K562 (cell line): ENCODE measurements around the gene GNAZ. TPM values are rescaled to one million over a fixed set of nuclear protein-coding genes. Genes with fewer than 3 reads are reported as not detected.

Experiments
- ATAC-seq: fragments of 200-7000 bp; cut with Tn5 transposase; 3 replicates; pipeline ENCODE4 v1.9.1; 2020; ENCODE audit warnings: moderate library complexity
- BruUV-seq: library from RNA; stranded (reverse); fragments of 400-500 nt; replicated peaks from 2 replicates; lab custom pipeline; 2021; lab: Mats Ljungman, UMichigan
- CTCF ChIA-PET: fragments of 300-600 bp; formaldehyde crosslinking; extraction: SDS; loops from one replicate; lab custom pipeline; 2021; ENCODE audit warnings: low intra/inter-chr PET ratio; lab: Yijun Ruan, JAX
- POLR2A ChIA-PET: fragments of 300-600, 350-650 bp; sonication (Branson Sonifier 250); formaldehyde crosslinking; extraction: SDS; loops from one replicate; lab custom pipeline; 2021; ENCODE audit warnings: antibody characterized with exemption, inconsistent platforms; lab: Yijun Ruan, JAX
- DNase-seq, 4 experiments: peaks; one replicate each; pipeline versions ENCODE4 v3.0.0 to v3.0.0-alpha.2; 2011 to 2018; ENCODE audit warnings: low spot score in 3 of 4, mixed read lengths in 3 of 4; ENCODE audit errors: extremely low read depth in 1 of 4
- FAIRE-seq: peaks from 2 replicates; lab custom pipeline; 2011; peaks lifted over from hg19 to GRCh38; lab: Jason Lieb, UNC
- H2AFZ ChIP-seq: 2 replicates; pipeline ENCODE4 v1.6.0; 2011; ENCODE audit warnings: low read depth, low read length, control low read depth, inconsistent platforms
- H3K27ac ChIP-seq: fragments of 200-600 bp; 3 replicates; pipeline ENCODE4 v1.8.0; 2011; ENCODE audit warnings: low read depth, mild to moderate bottlenecking, control low read depth, inconsistent platforms, low read length, moderate library complexity, mixed read lengths; ENCODE audit errors: extremely low read depth
- H3K27me3 ChIP-seq, 2 experiments: fragments of 300-600 bp in 1 of 2; 2 replicates in 1 of 2; 3 replicates in 1 of 2; pipeline versions ENCODE4 v1.6.0 to v1.8.0; 2011; ENCODE audit warnings: inconsistent platforms in 2 of 2, low read length in 2 of 2, mild to moderate bottlenecking in 1 of 2, mixed read lengths in 1 of 2, moderate library complexity in 1 of 2; ENCODE audit not compliant: control insufficient read depth in 2 of 2, insufficient read depth in 2 of 2
- H3K36me3 ChIP-seq: fragments of 300-600 bp; 3 replicates; pipeline ENCODE4 v1.8.0; 2011; ENCODE audit warnings: mild to moderate bottlenecking, low read length, inconsistent platforms; ENCODE audit not compliant: control insufficient read depth, insufficient read depth
- H3K4me1 ChIP-seq, 2 experiments: fragments of 200-600 bp in 1 of 2; replicated peaks in 1 of 2; 2 replicates in 1 of 2; 3 replicates in 1 of 2; pipeline versions ENCODE4 v1.5.1 to v1.8.0; 2011; ENCODE audit warnings: inconsistent platforms in 2 of 2, low read length in 2 of 2, mild to moderate bottlenecking in 1 of 2, mixed read lengths in 1 of 2, moderate library complexity in 1 of 2; ENCODE audit not compliant: control insufficient read depth in 2 of 2, insufficient read depth in 2 of 2
- H3K4me2 ChIP-seq: 2 replicates; pipeline ENCODE4 v1.6.1; 2011; ENCODE audit warnings: low read length, control low read depth, inconsistent platforms, mixed read lengths; ENCODE audit not compliant: insufficient read depth
- H3K4me3 ChIP-seq: fragments of 200-600 bp; sonication (generic), shearing (Covaris generic); 2 replicates; pipeline ENCODE4 v1.5.1; 2016; ENCODE audit warnings: control low read depth, inconsistent platforms
- H3K79me2 ChIP-seq: fragments of 200-600 bp; 3 replicates; pipeline ENCODE4 v1.8.0; 2011; ENCODE audit warnings: low read length, inconsistent platforms; ENCODE audit not compliant: control insufficient read depth, insufficient read depth
- H3K9ac ChIP-seq, 2 experiments: 2 replicates each; pipeline versions ENCODE4 v1.6.0 to v1.6.1; 2011; ENCODE audit warnings: low read depth in 2 of 2, low read length in 2 of 2, control low read depth in 1 of 2, inconsistent platforms in 1 of 2, mild to moderate bottlenecking in 1 of 2, mixed read lengths in 1 of 2; ENCODE audit not compliant: insufficient read depth in 1 of 2
- H3K9me1 ChIP-seq: one replicate; pipeline ENCODE4 v1.6.0; 2011; ENCODE audit warnings: inconsistent platforms, mild to moderate bottlenecking, low read length, moderate library complexity; ENCODE audit not compliant: control insufficient read depth, insufficient read depth
- H3K9me3 ChIP-seq: replicated peaks from 2 replicates; pipeline ENCODE4 v1.5.1; 2011; ENCODE audit warnings: low read depth, low read length, inconsistent platforms; ENCODE audit not compliant: control insufficient read depth, insufficient read depth
- H4K20me1 ChIP-seq: replicated peaks from 2 replicates; pipeline ENCODE4 v1.6.1; 2011; ENCODE audit warnings: low read length, inconsistent platforms, mixed read lengths; ENCODE audit not compliant: control insufficient read depth, insufficient read depth
- CHD2 ChIP-seq: IDR thresholded peaks from 2 replicates; pipeline ENCODE4 v1.6.1; 2011; ENCODE audit warnings: low read depth, low read length
- JUND ChIP-seq, 2 experiments: IDR thresholded peaks; 2 replicates in 1 of 2; 3 replicates in 1 of 2; pipeline ENCODE4 v1.6.1; 2011; ENCODE audit warnings: borderline replicate concordance in 2 of 2, low read depth in 2 of 2, low read length in 2 of 2, improper control_type of control experiment in 1 of 2, missing biosample characterization in 1 of 2, missing genetic modification characterization in 1 of 2, missing genetic modification reagents in 1 of 2
- MAFK ChIP-seq: IDR thresholded peaks from 2 replicates; pipeline ENCODE4 v1.6.1; 2011; ENCODE audit warnings: low read length, improper control_type of control experiment
- POU5F1 ChIP-seq: fragments of 150-350 bp; IDR thresholded peaks from 2 replicates; pipeline ENCODE4 v1.6.1; 2014; ENCODE audit warnings: borderline replicate concordance, low read length, low read depth, mild to moderate bottlenecking; ENCODE audit not compliant: partially characterized antibody
- RB1 ChIP-seq: fragments of 450-650 bp; IDR thresholded peaks from 2 replicates; pipeline ENCODE4 v1.6.1; 2017; ENCODE audit warnings: low read depth, mild to moderate bottlenecking
- TBP ChIP-seq: optimal IDR thresholded peaks from 2 replicates; pipeline ENCODE3; 2011; ENCODE audit warnings: low read depth, low read length, improper control_type of control experiment
- TEAD4 ChIP-seq, 2 experiments: sonication (generic) in 1 of 2; formaldehyde crosslinking in 1 of 2; IDR thresholded peaks; 2 replicates each; pipeline versions ENCODE4 v1.6.1 to v1.8.0; 2012 to 2022; ENCODE audit warnings: borderline replicate concordance in 1 of 2, inconsistent platforms in 1 of 2, low read length in 1 of 2, mild to moderate bottlenecking in 1 of 2, missing genetic modification reagents in 1 of 2
- WGBS: fragments of 100-300 bp; shearing (Covaris generic); methylation state at CpG from one replicate; pipeline ENCODE4 v1.1.6; 2016; ENCODE audit warnings: low coverage, mixed read lengths; ENCODE audit not compliant: insufficient coverage; ENCODE audit errors: missing lambda C conversion rate; 5-methylcytosine and 5-hydroxymethylcytosine counted together
- in situ Hi-C: fragments of 300-500 bp; cut with MboI; formaldehyde crosslinking; loops from 4 replicates; pipeline ENCODE4 v1.15.0; 2018; ENCODE audit warnings: inconsistent platforms, mixed read lengths
- intact Hi-C: fragments of 100-400 bp; cut with micrococcal nuclease; formaldehyde crosslinking; loops from 2 replicates; pipeline ENCODE4 v1.14.2; 2022
- polyA plus RNA-seq, 8 experiments: library from polyadenylated mRNA; depleted of rRNA in 4 of 8; stranded (reverse) in 5 of 8; unstranded in 3 of 8; fragments of >200 nt; fragmentation: Nextera tagmentation in 2 of 8; fragmentation: Illumina TruSeq in 1 of 8; extraction: Ambion mirVana in 2 of 8; extraction: Trizol in 1 of 8; gene quantifications; 2 replicates each; pipeline versions ENCODE4 v1.2.1 to v1.2.3, GENCODE V29; 2011 to 2014; ENCODE audit warnings: inconsistent platforms in 1 of 8, missing spikeins in 1 of 8
- total RNA-seq, 7 experiments: library from RNA; depleted of rRNA in 6 of 7; stranded (reverse); fragments of >200 nt in 6 of 7; fragmentation: Illumina TruSeq in 2 of 7; extraction: Trizol in 2 of 7; gene quantifications; 2 replicates each; pipeline versions ENCODE4 v1.2.1 to v1.2.3, GENCODE V29; 2011 to 2021; ENCODE audit warnings: low replicate concordance in 1 of 7

Gene GNAZ
- total and polyA plus RNA-seq, 9 of the 15 experiments (the other 6 are each of a cell fraction or from before 2014, with no cell fraction given) = 0.04 to 0.22 (median 0.13) TPM; not detected in 3

GRCh38 chr22:23083315-23084021 lies 13.1 kb downstream of the GNAZ start:
- ChIA-PET POLR2A (interaction anchor here (0.8 to 9.9 kb wide), 11 partner anchors 11 to 192 kb away, joined by 3 to 178 read pairs (median 5); partner anchors contain the start of gene GNAZ), CTCF (no interaction called here)
- BruUV-seq = no TSS peak
- under 1% methylated on average over 13 of the region's 13 CpGs for WGBS
- Histone ChIP-seq H3K36me3 (no peaks in the 10 kb centered on the region), H2AFZ (no peak overlapping the region), H3K4me3 (no peak overlapping the region), H3K27ac (no peak overlapping the region), H3K27me3 (peaks cover 65 to 88% of the 10 kb centered on the region in 2 experiments), H3K9me3 (no peaks in the 10 kb centered on the region), H3K9ac (peak overlapping the region in 1 of 2 experiments; percentile 7; a peak in 1 of 4 replicates), H3K4me2 (no peak overlapping the region), H3K9me1 (peaks cover 27% of the 10 kb centered on the region), H3K79me2 (no peaks in the 10 kb centered on the region), H4K20me1 (peaks cover 74% of the 10 kb centered on the region)
- FAIRE-seq (no peak), DNase-seq (peak in 3 of 4 experiments; percentile 58 to 64 (median 58)), ATAC-seq (no peak; the same call in 2 of the 3 replicates)
- in situ Hi-C loops = no loop called here
- TF ChIP-seq RB1 = peak; percentile 44; the same call in 1 of the 2 replicates
- peak; percentile 21 for TF ChIP-seq TBP
- peak; percentile 4 for TF ChIP-seq POU5F1
- TF ChIP-seq CHD2 = 0 out of 2 replicates have a peak, but pooled peaks have one; percentile 14
- TF ChIP-seq TEAD4 (IDR thresholded peaks at IDR 0.05; ENCODE audit: low read length) = no peak
- TF ChIP-seq TEAD4 (CRISPR knock-in tag; IDR thresholded peaks at IDR 0.05; ENCODE audit: borderline replicate concordance) = no peak
- TF ChIP-seq MAFK = 0 out of 2 replicates have a peak, but pooled peaks have one; percentile 4
- no peak for TF ChIP-seq JUND (IDR thresholded peaks at IDR 0.05; ENCODE audit: borderline replicate concordance, low read depth, low read length)
- no peak for TF ChIP-seq JUND (tag; IDR thresholded peaks at IDR 0.05; ENCODE audit: borderline replicate concordance, low read depth, low read length)
- TF ChIP-seq, all 486 proteins: peak for 5
- intact Hi-C loops = no loop called here
- H3K4me1 ChIP-seq = peaks cover 16 to 28% of the 10 kb centered on the region in 2 experiments; a peak in 4 of 5 replicates
